Effector memory CD4-positive, alpha-beta T cell (primary cell): ENCODE results near the gene HRG.
"Not testable (repeated sequence)": the region's sequence is repeated elsewhere in the genome, so short reads cannot be mapped to it uniquely, and the experiment has no call there.

Experiments
- DNase-seq, 3 donors: peaks; one replicate each; pipeline ENCODE4 v3.0.0-alpha.2; 2020
- H3K27ac ChIP-seq: 2 replicates; pipeline ENCODE4 v1.7.0; 2013; ENCODE audit warnings: mild to moderate bottlenecking, low read length, moderate library complexity; ENCODE audit not compliant: insufficient read depth, poor library complexity, severe bottlenecking
- H3K27me3 ChIP-seq: replicated peaks from 2 replicates; pipeline ENCODE4 v1.7.0; 2013; ENCODE audit warnings: mild to moderate bottlenecking, low read length; ENCODE audit not compliant: insufficient read depth, control insufficient read depth, poor library complexity, severe bottlenecking
- H3K36me3 ChIP-seq: 2 replicates; pipeline ENCODE4 v1.7.0; 2013; ENCODE audit warnings: mild to moderate bottlenecking, low read length, moderate library complexity; ENCODE audit not compliant: control insufficient read depth, insufficient read depth
- H3K4me1 ChIP-seq: 2 replicates; pipeline ENCODE4 v1.7.0; 2013; ENCODE audit warnings: low read length, mild to moderate bottlenecking; ENCODE audit not compliant: control insufficient read depth, insufficient read depth, poor library complexity, severe bottlenecking
- H3K4me3 ChIP-seq: 2 replicates; pipeline ENCODE4 v1.7.0; 2013; ENCODE audit warnings: low read length, low read depth, mild to moderate bottlenecking; ENCODE audit not compliant: insufficient read depth, poor library complexity, severe bottlenecking
- H3K9me3 ChIP-seq: 2 replicates; pipeline ENCODE4 v1.7.0; 2013; ENCODE audit warnings: mild to moderate bottlenecking, low read length, moderate library complexity; ENCODE audit not compliant: control insufficient read depth

Gene HRG

DNA sequence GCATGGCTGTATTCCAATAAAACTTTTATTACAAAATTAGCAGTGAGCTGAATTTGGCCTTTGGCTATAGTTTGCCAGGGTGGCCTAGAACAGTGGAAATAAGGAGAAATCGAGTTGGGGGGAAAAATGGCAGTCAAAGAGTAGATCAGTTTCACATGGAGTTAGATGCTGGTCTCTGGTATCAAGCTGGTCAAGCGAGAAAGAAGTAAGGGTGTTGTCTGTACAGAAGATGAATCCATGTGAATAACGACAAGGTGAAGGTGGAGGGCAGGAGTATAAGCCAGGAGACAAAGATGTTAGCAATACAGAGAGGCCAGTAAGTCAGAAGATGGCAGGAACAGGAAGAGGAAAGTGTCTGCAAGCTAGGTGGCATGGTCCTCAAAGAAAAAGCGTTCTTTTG, 41.2 kb upstream of the HRG start:
- Histone ChIP-seq H3K36me3 (no peaks in the 10 kb centered on the region), H3K27ac (no peak overlapping the region), H3K4me1 (no peaks in the 10 kb centered on the region), H3K4me3 (no peak overlapping the region), H3K27me3 (no peaks in the 10 kb centered on the region), H3K9me3 (no peaks in the 10 kb centered on the region)
- DNase-seq = no peak

DNA sequence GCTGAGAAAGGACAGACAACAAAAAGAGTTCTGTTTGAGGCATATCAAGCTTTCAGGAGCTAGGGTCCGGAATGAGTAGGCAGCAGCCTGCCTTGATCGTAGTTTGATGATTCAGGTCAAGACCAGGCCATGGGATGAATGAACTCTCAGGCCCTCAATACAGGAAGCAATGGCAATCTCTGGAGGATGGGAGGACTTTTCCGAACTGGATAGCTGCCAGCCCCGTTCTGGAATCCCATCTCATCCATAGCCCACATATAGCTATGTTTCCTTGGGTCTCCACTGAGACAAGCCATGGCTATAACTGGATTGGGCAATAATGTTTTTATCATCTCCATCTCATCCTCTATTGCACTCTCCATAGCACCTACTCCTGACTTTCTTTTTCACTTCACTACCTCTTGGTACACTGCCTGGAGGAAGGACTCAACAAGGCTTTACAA, 40.2 kb upstream of the HRG start:
- Histone ChIP-seq H3K4me1 (no peaks in the 10 kb centered on the region), H3K36me3 (no peaks in the 10 kb centered on the region), H3K4me3 (no peak overlapping the region), H3K27ac (no peak overlapping the region), H3K27me3 (no peaks in the 10 kb centered on the region), H3K9me3 (no peaks in the 10 kb centered on the region)
- no peak for DNase-seq

DNA sequence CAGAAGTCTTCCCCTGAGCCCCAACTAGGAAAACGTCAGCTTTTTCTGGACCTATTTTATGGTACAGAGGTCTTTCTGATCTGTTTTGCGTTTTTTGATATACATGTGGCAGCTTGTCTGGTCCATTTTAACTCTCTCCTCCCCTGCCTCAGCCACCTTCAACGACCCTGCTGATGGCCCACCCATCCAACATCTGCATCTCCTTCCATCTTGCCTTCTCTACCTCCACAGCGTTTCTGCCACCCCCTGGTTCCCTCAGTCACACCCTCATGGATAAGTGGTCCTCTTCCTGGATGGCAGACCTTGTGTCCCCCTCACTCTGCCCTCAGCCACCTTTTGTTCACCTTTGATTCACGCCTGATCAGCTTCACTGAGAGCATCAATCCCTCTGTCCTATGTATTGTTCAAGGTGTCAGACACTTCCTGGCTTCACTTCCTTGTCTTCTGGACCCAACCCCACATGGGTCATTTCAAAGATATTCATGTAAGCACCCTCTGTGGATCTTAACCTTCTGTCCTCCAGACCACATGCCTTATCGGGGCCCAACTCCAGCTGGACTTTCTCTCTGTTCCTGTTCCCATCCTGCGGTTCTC, 39.5 kb upstream of the HRG start:
- no peaks in the 10 kb centered on the region for H3K4me1 ChIP-seq
- DNase-seq = no peak
- no peaks in the 10 kb centered on the region for H3K36me3 ChIP-seq
- H3K27me3 ChIP-seq = no peaks in the 10 kb centered on the region
- H3K27ac ChIP-seq = no peak overlapping the region
- H3K4me3 ChIP-seq = no peak overlapping the region
- no peaks in the 10 kb centered on the region for H3K9me3 ChIP-seq

DNA sequence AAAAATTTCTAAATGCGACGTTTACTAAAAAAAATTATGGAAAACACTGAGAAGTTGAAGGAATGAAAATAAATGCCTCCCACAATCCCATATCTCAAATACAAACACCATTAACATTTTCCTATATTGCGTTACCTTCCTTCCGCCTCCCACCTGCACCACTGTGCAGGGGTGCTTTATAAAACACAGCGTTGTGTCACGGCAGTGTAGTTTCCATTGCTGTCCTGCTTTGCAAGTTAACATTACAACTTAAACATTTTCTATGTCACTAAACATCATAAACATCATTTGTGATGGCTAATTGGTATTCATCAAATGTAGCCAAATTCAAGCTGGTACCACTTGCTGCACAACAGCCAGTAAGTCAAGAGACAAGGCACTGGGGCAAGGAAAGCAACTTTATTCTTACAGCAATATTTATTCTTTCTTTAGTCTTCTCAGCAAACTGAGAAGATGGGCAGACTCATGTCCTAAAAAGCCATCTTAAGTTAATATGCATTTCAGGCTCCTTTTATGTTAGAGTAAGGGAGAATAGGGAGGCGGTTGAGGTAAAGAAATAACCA, 37.9 kb upstream of the HRG start:
- H3K4me3 ChIP-seq = no peak overlapping the region
- H3K36me3 ChIP-seq = no peaks in the 10 kb centered on the region
- H3K4me1 ChIP-seq = no peaks in the 10 kb centered on the region
- H3K9me3 ChIP-seq = no peaks in the 10 kb centered on the region
- H3K27me3 ChIP-seq = no peaks in the 10 kb centered on the region
- no peak for DNase-seq
- H3K27ac ChIP-seq = no peak overlapping the region

DNA sequence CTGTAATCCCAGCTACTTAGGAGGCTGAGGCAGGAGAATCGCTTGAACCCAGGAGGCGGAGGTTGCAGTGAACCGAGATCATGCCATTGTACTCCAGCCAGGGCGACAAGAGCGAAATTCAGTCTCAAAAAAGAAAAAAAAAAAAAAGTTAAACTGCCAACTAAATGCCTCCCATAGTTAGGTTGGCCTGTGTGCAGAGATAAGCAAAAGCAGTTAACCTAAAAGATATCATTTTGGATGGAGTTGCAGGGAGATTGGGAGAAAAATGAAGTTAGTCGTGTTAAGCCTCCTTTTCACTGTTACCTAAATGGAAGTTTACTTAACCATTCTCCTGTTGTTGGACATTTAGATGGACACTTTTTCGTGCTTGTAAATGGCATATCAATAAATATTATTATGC, 37.1 kb upstream of the HRG start:
- Histone ChIP-seq H3K36me3 (no peaks in the 10 kb centered on the region), H3K27me3 (no peaks in the 10 kb centered on the region), H3K4me1 (no peaks in the 10 kb centered on the region), H3K9me3 (no peaks in the 10 kb centered on the region), H3K27ac (no peak overlapping the region), H3K4me3 (no peak overlapping the region)
- DNase-seq = no peak

DNA sequence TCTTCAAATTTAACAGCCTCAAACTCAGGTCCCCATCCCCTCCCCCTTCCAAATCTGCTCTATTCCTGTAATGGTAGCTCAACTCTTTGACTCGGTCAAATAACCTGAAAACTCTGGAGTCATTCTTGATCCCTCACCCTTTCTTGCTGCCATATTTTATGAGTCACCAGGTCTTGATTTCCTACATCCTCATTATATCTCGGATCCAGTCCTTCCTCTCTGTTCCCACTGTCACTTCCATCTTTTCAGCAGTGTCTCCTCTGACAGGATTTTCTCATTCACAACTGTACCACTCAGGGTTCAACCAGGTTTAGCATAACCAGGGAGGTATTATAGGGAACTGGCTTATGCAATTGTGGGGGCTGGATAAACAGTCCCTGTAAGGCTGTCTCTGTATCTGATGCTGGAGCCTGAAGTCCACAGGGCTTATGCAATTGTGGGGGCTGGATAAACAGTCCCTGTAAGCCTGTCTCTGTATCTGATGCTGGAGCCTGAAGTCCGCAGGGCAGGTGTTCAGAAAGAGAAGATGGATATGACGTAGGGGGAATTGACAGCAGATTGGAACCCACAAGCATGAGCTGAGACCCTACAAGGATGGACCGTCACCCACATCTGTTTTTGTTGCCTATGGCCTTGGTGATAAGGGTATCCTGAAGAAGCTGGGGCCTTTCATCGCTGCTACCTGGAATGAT, 34.7 kb upstream of the HRG start:
- Histone ChIP-seq H3K4me3 (no peak overlapping the region), H3K4me1 (no peaks in the 10 kb centered on the region), H3K36me3 (no peaks in the 10 kb centered on the region), H3K9me3 (no peaks in the 10 kb centered on the region), H3K27ac (no peak overlapping the region), H3K27me3 (no peaks in the 10 kb centered on the region)
- DNase-seq = no peak

DNA sequence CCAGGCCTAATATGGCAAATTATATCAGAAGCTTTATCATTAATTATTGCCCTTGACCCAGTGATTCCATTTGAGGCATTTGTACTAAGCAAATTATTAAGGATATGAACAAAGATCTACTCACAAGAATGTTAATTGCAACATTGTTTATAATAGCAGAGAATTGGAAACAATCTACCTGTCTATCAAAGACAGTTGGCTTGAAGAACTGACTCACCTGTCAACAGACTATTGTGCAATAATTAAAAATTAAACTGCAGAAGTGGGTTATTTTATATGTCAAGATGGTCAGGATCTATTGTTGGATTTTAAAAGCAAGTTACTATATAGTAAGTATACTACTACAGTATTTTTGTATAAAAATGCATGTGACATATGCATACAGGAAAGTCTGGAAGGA, 32.3 kb upstream of the HRG start:
- no peak overlapping the region for H3K27ac ChIP-seq
- H3K9me3 ChIP-seq = no peaks in the 10 kb centered on the region
- no peaks in the 10 kb centered on the region for H3K4me1 ChIP-seq
- no peak for DNase-seq
- H3K27me3 ChIP-seq = no peaks in the 10 kb centered on the region
- no peaks in the 10 kb centered on the region for H3K36me3 ChIP-seq
- H3K4me3 ChIP-seq = no peak overlapping the region

DNA sequence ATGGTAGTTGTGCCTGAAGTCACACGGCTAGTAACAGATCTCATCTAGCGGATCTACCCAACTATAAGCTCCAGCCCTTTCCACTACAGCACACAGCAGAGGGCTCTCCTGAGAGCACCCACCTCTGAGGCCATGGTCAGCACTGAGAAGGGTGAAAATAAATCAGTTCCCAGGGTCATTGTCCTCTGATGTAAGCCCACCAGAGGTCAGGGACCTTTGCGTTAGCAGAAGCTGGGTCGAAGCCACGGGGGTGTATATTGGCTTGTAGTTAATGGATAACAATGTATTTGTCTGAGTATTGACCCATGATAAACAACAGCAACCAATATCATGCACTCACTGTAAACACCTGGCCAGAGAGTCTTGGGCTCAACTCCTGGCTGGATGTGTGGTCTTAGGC, 31.6 kb upstream of the HRG start:
- not testable (repeated sequence) for H3K4me3 ChIP-seq, H3K9me3 ChIP-seq, H3K4me1 ChIP-seq, H3K27me3 ChIP-seq, H3K27ac ChIP-seq, DNase-seq, H3K36me3 ChIP-seq

DNA sequence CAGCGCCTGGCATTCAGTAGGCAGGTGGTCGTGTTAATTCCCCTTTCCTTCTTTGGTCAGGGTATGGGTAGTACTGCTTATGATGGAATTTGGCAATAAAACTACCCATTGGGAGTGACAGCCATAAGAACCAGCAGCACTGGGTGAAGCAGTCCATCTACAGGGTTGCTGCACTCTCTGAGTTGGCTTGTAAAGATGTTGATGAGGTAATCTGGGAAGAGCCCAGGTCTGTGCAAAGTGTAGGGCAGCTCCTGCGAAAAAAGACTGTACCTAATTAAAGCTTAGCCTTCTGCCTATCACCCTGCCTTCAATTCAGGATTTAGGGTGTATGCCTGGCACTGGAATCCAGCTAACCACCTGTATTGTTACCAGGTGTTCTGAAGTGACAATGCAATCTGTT, 30.3 kb upstream of the HRG start:
- Histone ChIP-seq H3K4me3 (no peak overlapping the region), H3K36me3 (no peaks in the 10 kb centered on the region), H3K4me1 (no peaks in the 10 kb centered on the region), H3K9me3 (no peaks in the 10 kb centered on the region), H3K27ac (no peak overlapping the region), H3K27me3 (no peaks in the 10 kb centered on the region)
- DNase-seq = no peak

DNA sequence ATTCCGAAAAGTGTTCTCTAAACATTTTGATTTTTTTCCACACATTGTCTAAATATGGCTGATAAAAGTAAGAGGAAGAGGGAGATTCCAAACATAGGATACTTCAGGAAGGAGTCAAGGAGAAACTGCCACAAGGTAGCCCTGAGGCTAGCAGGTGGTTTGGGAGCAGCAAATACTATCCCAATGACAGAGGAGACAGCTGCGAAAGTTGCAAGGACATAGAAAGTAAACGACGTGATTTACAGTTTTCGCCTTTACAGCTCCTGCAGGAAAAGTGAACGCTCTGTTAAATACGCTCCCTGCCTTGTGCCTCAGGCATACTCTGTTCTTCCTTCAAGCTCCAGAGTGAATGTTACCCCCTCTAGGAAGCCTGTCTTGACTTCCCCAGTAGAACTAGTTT, 29.3 kb upstream of the HRG start:
- Histone ChIP-seq H3K4me1 (no peaks in the 10 kb centered on the region), H3K27me3 (no peaks in the 10 kb centered on the region), H3K9me3 (no peaks in the 10 kb centered on the region), H3K4me3 (no peak overlapping the region), H3K36me3 (no peaks in the 10 kb centered on the region), H3K27ac (no peak overlapping the region)
- DNase-seq = no peak
